Muscle of back (tissue), 11 donors: ENCODE data around the gene SAA4. TPM values are rescaled to one million over a fixed set of nuclear protein-coding genes. Genes with fewer than 3 reads are reported as not detected.
"Not testable (repeated sequence)": the region's sequence is repeated elsewhere in the genome, so short reads cannot be mapped to it uniquely, and the experiment has no call there.

Source experiments
- DNase-seq, 3 donors: peaks; one replicate each; pipeline versions ENCODE4 v3.0.0 to v3.0.0-alpha.2; 2013
- polyA plus RNA-seq, 10 donors: library from polyadenylated mRNA; unstranded; fragments of 120-200 nt; gene quantifications; one replicate each; pipeline ENCODE4 v1.2.1, GENCODE V29; 2013; ENCODE audit not compliant: insufficient read length in 10 of 10

SAA4 gene
- polyA plus RNA-seq, 10 donors, result not detected

DNA sequence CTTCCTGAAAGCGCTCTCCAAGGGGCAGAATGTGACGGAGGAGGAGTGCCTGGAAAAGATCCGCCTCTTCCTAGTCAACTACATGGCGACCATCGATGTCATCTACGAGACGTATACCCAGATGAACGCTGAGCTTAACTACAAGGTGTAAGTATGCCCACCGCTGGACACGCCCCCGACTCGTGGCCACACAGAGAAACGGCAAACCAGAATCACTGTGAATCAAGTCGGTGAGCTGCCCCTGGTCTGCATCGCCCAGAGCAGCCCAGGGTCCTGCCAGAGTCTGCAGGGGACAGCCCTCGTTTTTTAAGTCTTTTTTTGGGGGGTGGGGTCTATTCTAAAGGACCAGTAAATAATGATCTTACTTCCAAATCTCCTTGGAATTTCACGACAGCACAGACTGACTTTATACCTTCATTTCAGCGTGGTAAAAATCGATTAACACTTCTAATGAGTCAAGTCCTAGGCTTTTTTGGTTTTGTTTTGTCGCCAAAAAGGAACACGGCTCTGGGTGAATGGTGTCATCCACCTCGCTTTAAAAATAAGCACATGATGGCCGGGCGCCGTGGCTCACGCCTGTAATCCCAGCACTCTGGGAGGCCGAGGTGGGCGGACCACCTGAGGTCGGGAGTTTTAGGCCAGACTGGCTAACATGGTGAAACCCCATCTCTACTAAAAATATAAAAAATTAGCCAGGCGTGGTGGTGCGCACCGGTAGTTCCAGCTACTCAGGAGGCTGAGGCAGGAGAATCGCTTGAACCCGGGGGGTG is 46.9 kb downstream of the SAA4 start:
- DNase-seq, result not testable (repeated sequence)

DNA sequence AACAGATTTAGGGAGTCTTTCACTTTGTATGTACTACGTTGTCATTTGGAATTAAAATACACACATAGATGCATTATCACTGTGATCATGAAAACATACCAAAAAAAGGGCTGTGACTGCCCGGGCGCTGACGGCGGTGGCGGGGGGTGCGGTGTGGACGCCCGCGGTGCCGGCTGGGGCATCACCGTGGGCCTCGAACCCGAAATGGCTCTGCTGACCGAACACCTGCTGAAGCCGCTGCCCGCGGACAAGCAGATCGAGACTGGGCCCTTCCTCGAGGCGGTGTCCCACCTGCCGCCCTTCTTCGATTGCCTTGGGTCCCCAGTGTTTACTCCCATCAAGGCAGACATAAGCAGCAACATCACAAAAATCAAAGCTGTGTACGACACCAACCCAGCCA is 47.8 kb downstream of the SAA4 start:
- DNase-seq, result no peak

Other genes starting within 250 kb of the SAA4 start
- gene SERGEF, start 223.8 kb downstream of the SAA4 start, polyA plus RNA-seq, result 10 to 100 TPM in 6 of 10 donors, 1 to 10 TPM in 4; 9.2 to 15.2 (median 10.9) TPM
- gene TPH1, start 190.5 kb downstream of the SAA4 start, polyA plus RNA-seq, result 1 to 10 TPM in 1 of 10 donors, under 1 TPM in 9; 0.08 to 1.0 (median 0.15) TPM
- gene SAAL1, start 130.7 kb downstream of the SAA4 start, polyA plus RNA-seq, result 10 to 100 TPM; 10.8 to 25.1 (median 14.9) TPM
- gene MRGPRX3, start 104.2 kb downstream of the SAA4 start, polyA plus RNA-seq, result not detected
- not detected for gene MRGPRX4, start 64.0 kb downstream of the SAA4 start, polyA plus RNA-seq
- gene SAA2, start 11.9 kb upstream of the SAA4 start, polyA plus RNA-seq, result not detected
- gene SAA1, start 29.5 kb upstream of the SAA4 start, polyA plus RNA-seq, result not detected
- gene HPS5, start 85.3 kb upstream of the SAA4 start, polyA plus RNA-seq, result 10 to 100 TPM in 9 of 10 donors, 1 to 10 TPM in 1; 8.3 to 15.4 (median 12.5) TPM
- 10 to 100 TPM; 23.4 to 50.4 (median 36.3) TPM for gene GTF2H1, start 85.8 kb upstream of the SAA4 start, polyA plus RNA-seq
- 100 to 1,000 TPM; 523 to 867 (median 649) TPM for gene LDHA, start 157.8 kb upstream of the SAA4 start, polyA plus RNA-seq
- gene LDHC, start 175.5 kb upstream of the SAA4 start, polyA plus RNA-seq, result 1 to 10 TPM in 2 of 10 donors, under 1 TPM in 1, not detected in 7; 0.76 to 1.3 (median 1.1) TPM
- under 1 TPM; 0.10 to 0.40 (median 0.26) TPM for gene LDHAL6A, start 219.1 kb upstream of the SAA4 start, polyA plus RNA-seq